GM19035 (cell line): Measurements from ENCODE around the gene FILIP1L.

Source experiments
- ATAC-seq: cut with Tn5 transposase; IDR thresholded peaks from one replicate; pipeline ENCODE4 v1.9.1; 2021; ENCODE audit not compliant: unreplicated experiment

FILIP1L gene

GRCh38 chr3:99818818-99819217 lies 295.5 kb downstream of the FILIP1L start:
- ATAC-seq, result no peak

- ATAC-seq, result peak; percentile 98
These were observed 296.7 kb downstream of the FILIP1L start, which contains the start of gene CMSS1 for GRCh38 chr3:99817437-99818240. TSS of gene CMSS1 (plus strand) at chr3:99817862.

GRCh38 chr3:99817047-99817436 lies 297.3 kb downstream of the FILIP1L start:
- no peak for ATAC-seq

- ATAC-seq, result no peak
These were observed 303.9 kb downstream of the FILIP1L start for GRCh38 chr3:99810403-99810802.

GRCh38 chr3:99809565-99809964 lies 304.7 kb downstream of the FILIP1L start:
- ATAC-seq, result no peak

GRCh38 chr3:99808163-99808794 lies 306.0 kb downstream of the FILIP1L start:
- ATAC-seq, result no peak

GRCh38 chr3:99805160-99805559 lies 309.1 kb downstream of the FILIP1L start:
- ATAC-seq, result no peak

- no peak for ATAC-seq
These were observed 311.0 kb downstream of the FILIP1L start for GRCh38 chr3:99803297-99803696.

- no peak for ATAC-seq
These were observed 314.9 kb downstream of the FILIP1L start for GRCh38 chr3:99799422-99799821.

- no peak for ATAC-seq
These were observed 318.7 kb downstream of the FILIP1L start for GRCh38 chr3:99795573-99795972.

- ATAC-seq, result no peak
These were observed 319.8 kb downstream of the FILIP1L start for GRCh38 chr3:99794485-99794884.

- peak; percentile 97 for ATAC-seq
These were observed 325.1 kb downstream of the FILIP1L start for GRCh38 chr3:99789011-99789721.
